ENCODE measurements around the gene ANKRD9.

DNA sequence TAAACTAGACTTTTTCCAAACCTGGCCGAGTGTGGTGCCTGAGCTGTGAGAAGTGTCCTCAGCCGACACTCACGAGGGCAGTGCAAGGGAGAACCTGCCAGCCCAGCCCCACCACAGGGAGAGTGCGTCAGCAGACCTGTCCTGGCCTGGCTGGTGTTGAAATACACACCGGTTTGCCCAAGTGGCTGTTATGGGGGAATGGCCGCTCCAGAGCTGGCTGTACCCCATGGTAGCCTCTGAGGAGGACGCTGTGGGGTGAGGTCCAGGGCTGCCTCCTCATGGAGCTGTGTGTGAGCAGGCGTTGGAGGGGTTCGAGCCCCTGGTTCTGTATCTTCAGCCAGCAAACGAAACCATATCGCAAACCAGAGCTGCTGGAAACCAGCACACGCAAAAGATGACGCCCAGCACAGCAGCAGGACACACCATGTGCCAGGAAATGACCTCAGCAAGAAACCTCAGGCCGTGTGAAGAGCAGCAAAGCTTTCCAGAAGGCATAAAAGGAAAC, 9.4 kb downstream of the ANKRD9 start:
- TF ChIP-seq POLR2AphosphoS5 (IDR thresholded peaks at IDR 0.05; ENCODE audit: insufficient read depth in 1 of 2, low read depth in 1 of 2), result peak; percentile 37 to 67
- TF ChIP-seq, protein P1, sequence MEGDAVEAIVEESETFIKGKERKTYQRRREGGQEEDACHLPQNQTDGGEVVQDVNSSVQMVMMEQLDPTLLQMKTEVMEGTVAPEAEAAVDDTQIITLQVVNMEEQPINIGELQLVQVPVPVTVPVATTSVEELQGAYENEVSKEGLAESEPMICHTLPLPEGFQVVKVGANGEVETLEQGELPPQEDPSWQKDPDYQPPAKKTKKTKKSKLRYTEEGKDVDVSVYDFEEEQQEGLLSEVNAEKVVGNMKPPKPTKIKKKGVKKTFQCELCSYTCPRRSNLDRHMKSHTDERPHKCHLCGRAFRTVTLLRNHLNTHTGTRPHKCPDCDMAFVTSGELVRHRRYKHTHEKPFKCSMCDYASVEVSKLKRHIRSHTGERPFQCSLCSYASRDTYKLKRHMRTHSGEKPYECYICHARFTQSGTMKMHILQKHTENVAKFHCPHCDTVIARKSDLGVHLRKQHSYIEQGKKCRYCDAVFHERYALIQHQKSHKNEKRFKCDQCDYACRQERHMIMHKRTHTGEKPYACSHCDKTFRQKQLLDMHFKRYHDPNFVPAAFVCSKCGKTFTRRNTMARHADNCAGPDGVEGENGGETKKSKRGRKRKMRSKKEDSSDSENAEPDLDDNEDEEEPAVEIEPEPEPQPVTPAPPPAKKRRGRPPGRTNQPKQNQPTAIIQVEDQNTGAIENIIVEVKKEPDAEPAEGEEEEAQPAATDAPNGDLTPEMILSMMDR (IDR thresholded peaks at IDR 0.05), result no peak
- TF ChIP-seq POLR2A (IDR thresholded peaks at IDR 0.05), result no peak
